GM12872 (cell line): Measurements from ENCODE around the gene THOC5.
A peak's percentile ranks its signal among the peaks of the same experiment; 100 is the strongest.

Source experiments
- CTCF ChIP-seq: IDR thresholded peaks from 3 replicates; pipeline ENCODE4 v1.5.1; 2011; ENCODE audit warnings: low read depth, mild to moderate bottlenecking, low read length, moderate library complexity; ENCODE audit not compliant: insufficient read depth

The THOC5 gene

DNA sequence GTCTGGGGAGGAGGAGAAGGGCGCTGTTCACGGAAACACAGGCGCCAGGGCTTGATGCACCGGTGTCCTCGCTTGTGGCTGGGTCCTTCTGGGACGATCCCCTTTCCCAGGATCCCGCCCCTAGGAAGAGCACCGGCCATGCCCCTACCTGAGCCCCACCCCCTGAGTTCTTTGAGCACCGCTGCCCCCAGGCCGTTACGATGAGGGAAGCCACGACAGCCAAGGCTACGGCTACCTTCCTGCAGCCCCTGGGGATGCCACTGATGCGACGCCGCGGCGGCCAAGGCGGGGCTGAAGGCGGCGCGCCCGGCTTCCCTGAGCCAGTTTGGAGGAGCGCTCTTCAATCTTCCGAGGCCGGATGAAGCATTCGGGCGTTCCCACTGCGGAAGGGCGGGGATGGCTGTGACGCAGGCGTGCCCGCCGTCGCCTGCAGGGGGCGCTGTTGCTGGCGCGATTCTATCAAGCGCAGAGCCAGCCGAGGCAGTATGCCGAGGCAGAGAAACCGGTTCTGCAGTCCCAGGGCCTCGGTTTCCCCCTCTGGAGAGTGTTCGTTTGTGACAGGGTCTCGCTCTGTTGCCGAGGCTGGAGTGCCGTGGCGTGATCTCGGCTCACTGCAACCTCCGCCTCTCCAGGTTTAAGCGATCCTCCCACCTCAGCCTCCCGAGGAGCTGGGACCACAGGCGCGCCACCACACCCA, 83.2 kb downstream of the THOC5 start:
- peak; percentile 91 for TF ChIP-seq CTCF

GRCh38 chr22:29469755-29470154, 83.8 kb downstream of the THOC5 start:
- TF ChIP-seq CTCF: no peak

- no peak for TF ChIP-seq CTCF
Observed at GRCh38 chr22:29464581-29464980, 89.0 kb downstream of the THOC5 start.

GRCh38 chr22:29463629-29464028, 89.9 kb downstream of the THOC5 start:
- TF ChIP-seq CTCF: no peak

GRCh38 chr22:29461263-29461662, 92.3 kb downstream of the THOC5 start:
- TF ChIP-seq CTCF: no peak

- TF ChIP-seq CTCF: no peak
Observed at GRCh38 chr22:29459773-29460172, 93.8 kb downstream of the THOC5 start.

- no peak for TF ChIP-seq CTCF
Observed at GRCh38 chr22:29458551-29458950, 95.0 kb downstream of the THOC5 start.
